Measurements from ENCODE around the gene CLEC4C.

DNA sequence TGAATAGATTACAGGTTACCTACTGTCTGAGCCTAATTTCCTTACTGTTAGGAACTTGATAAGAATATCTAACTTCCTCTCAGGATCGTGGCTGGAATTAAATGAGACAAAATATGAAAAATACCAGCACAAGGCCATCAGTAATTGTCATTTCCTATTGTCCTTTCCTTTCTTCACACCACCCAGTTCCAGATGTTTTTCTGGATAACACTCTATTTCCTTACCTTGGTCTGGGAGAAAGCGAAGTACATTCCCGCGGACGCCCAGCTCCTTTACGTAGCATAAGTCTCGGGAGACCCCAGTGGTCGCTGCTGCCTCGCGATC is 52.0 kb downstream of the CLEC4C start:
- no peak for TF ChIP-seq KLF16 (CRISPR knock-in tag; IDR thresholded peaks at IDR 0.05)
- TF ChIP-seq, protein P1, sequence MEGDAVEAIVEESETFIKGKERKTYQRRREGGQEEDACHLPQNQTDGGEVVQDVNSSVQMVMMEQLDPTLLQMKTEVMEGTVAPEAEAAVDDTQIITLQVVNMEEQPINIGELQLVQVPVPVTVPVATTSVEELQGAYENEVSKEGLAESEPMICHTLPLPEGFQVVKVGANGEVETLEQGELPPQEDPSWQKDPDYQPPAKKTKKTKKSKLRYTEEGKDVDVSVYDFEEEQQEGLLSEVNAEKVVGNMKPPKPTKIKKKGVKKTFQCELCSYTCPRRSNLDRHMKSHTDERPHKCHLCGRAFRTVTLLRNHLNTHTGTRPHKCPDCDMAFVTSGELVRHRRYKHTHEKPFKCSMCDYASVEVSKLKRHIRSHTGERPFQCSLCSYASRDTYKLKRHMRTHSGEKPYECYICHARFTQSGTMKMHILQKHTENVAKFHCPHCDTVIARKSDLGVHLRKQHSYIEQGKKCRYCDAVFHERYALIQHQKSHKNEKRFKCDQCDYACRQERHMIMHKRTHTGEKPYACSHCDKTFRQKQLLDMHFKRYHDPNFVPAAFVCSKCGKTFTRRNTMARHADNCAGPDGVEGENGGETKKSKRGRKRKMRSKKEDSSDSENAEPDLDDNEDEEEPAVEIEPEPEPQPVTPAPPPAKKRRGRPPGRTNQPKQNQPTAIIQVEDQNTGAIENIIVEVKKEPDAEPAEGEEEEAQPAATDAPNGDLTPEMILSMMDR (CRISPR knock-in tag; IDR thresholded peaks at IDR 0.05), result no peak
- TF ChIP-seq, protein P2, sequence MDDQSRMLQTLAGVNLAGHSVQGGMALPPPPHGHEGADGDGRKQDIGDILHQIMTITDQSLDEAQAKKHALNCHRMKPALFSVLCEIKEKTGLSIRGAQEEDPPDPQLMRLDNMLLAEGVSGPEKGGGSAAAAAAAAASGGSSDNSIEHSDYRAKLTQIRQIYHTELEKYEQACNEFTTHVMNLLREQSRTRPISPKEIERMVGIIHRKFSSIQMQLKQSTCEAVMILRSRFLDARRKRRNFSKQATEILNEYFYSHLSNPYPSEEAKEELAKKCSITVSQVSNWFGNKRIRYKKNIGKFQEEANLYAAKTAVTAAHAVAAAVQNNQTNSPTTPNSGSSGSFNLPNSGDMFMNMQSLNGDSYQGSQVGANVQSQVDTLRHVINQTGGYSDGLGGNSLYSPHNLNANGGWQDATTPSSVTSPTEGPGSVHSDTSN (CRISPR knock-in tag; IDR thresholded peaks at IDR 0.05; ENCODE audit: borderline replicate concordance), result no peak

Measured in HepG2 (cell line).